Activated CD4-positive, CD25-positive, alpha-beta regulatory T cell treated with anti-CD3 and anti-CD28 coated beads, Interleukin-2, amount 50 U/mL, for 24 hours (primary cell): Measurements from ENCODE around the gene ATP9B.

Source experiments
- ATAC-seq, 2 donors: fragments of 150-1000 bp; cut with Tn5 transposase; one replicate each; pipeline ENCODE4 v1.10.0; 2021; ENCODE audit warnings: mild to moderate bottlenecking in 1 of 2, moderate library complexity in 1 of 2

The ATP9B gene, protein sequence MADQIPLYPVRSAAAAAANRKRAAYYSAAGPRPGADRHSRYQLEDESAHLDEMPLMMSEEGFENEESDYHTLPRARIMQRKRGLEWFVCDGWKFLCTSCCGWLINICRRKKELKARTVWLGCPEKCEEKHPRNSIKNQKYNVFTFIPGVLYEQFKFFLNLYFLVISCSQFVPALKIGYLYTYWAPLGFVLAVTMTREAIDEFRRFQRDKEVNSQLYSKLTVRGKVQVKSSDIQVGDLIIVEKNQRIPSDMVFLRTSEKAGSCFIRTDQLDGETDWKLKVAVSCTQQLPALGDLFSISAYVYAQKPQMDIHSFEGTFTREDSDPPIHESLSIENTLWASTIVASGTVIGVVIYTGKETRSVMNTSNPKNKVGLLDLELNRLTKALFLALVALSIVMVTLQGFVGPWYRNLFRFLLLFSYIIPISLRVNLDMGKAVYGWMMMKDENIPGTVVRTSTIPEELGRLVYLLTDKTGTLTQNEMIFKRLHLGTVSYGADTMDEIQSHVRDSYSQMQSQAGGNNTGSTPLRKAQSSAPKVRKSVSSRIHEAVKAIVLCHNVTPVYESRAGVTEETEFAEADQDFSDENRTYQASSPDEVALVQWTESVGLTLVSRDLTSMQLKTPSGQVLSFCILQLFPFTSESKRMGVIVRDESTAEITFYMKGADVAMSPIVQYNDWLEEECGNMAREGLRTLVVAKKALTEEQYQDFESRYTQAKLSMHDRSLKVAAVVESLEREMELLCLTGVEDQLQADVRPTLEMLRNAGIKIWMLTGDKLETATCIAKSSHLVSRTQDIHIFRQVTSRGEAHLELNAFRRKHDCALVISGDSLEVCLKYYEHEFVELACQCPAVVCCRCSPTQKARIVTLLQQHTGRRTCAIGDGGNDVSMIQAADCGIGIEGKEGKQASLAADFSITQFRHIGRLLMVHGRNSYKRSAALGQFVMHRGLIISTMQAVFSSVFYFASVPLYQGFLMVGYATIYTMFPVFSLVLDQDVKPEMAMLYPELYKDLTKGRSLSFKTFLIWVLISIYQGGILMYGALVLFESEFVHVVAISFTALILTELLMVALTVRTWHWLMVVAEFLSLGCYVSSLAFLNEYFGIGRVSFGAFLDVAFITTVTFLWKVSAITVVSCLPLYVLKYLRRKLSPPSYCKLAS

GRCh38 chr18:79068937-79069716 is at the start of gene ATP9B:
Gene ATP9B (plus strand): TSS chr18:79069394. CDS start chr18:79069411, 17 bp downstream.
- peak; percentile 86 to 88 for ATAC-seq

GRCh38 chr18:79019881-79020280 is 49.3 kb upstream of the ATP9B start:
- no peak for ATAC-seq

DNA sequence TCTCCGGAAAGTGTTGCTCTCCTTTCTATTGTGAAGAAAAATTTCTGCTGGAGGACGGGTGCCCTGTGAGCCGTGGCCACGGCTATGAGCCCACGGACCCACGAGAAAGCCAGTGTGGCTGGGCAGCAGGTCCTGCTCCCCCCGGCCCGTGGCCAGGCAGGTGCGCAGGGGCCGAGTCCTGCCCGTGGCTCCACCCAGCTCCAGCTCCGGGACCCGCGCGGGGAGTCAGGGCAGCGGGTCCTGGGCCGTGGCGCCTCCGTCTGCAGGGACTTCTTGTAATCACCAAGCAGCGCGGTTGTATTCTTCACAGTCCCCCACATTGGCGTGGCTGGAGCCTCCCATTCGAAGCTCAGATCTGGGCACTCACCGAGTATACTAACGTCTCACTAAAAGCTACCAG is 46.6 kb upstream of the ATP9B start:
- ATAC-seq, result no peak

DNA sequence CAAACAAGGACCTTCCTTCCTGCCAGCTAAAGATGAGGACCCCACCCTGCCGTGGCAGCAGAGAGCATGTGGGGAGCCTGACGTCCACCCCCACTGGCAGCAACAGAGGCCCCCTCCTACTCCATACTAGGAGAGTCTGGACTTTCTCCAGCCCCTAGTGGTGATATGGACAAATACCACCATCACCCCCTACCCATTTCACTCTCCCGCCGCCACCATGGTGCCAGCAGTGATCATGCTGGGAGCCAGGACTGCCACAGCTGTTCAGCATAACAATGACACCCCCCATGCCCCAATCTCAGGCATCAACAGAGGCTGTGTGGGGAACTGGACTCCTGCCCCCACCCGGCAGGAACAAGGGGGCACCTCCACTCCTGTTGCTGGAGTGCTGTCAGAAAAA is 42.7 kb upstream of the ATP9B start:
- ATAC-seq, result no peak

- no peak for ATAC-seq
Measured at GRCh38 chr18:79030680-79031079, 38.5 kb upstream of the ATP9B start.

GRCh38 chr18:79042276-79042675 is 26.9 kb upstream of the ATP9B start:
- ATAC-seq, result no peak

- no peak for ATAC-seq
Measured at GRCh38 chr18:79043288-79043687, 25.9 kb upstream of the ATP9B start.

GRCh38 chr18:79046522-79046921 is 22.7 kb upstream of the ATP9B start:
- ATAC-seq, result no peak

DNA sequence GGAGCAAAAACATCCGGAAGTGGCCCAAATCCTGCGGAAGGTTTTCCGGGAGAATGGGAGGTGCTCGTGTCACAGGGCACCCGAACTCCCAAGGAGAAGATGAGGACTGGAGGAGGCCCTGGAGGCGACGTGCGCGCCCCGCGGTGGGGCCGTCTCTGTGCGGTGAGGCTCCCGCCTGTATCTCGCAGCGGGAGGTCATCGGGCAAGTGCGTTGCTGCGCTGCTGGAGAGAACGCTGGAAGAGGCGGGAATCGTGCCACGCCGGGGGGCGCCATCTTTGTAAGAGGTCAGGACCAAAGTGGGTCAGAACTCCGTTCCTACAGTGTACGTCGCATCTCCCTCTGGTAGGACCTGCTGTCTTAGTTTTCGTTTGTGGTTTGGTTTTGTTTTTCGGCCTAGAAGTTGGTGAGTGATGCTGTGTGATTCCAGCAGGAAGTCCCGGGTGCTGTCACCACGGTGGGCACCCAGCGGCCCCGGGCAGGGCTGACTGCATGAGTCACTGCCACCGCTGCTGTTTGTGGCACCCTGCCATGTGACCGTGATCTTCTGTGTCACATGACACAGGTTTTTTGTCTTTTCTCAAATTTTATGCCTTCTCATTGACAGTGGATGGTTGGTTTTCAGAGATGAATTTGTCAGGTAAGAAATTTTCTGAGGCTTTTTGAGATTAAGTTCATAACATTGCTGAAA is 21.5 kb upstream of the ATP9B start:
- no peak for ATAC-seq

GRCh38 chr18:79048245-79048632 is 21.0 kb upstream of the ATP9B start:
- ATAC-seq, result no peak

- no peak for ATAC-seq
Measured at GRCh38 chr18:79049506-79049905, 19.7 kb upstream of the ATP9B start.

GRCh38 chr18:79050005-79050404 is 19.2 kb upstream of the ATP9B start:
- no peak for ATAC-seq

DNA sequence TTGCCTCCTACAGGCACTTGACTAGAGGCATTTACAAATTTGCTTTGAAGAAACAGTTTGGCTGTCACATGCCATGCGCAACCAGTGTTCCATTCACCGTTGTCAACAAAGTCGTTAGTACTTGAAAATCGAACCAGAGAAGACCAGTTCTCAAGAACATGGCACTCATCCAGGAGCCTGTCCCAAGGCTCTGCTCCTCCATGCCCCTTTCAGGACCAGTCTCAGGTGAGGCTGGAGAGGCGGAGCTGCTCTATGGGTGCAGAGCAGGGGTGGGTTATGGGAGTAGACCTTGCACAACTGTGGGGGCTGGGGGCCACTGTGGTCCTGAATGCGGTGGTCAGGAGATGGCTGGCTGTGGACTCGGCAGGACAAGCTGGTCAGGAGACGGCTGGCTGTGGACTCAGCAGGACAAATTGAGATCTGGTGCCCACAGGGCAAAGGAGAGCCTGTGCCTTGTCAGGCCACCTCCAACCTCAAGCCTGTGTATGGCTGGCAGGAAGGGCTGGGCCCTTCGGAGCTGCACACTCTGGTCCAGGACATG is 12.3 kb upstream of the ATP9B start:
- no peak for ATAC-seq

- no peak for ATAC-seq
Measured at GRCh38 chr18:79058007-79058406, 11.2 kb upstream of the ATP9B start.

- ATAC-seq, result no peak
Measured at GRCh38 chr18:79062806-79063205, 6.4 kb upstream of the ATP9B start.

DNA sequence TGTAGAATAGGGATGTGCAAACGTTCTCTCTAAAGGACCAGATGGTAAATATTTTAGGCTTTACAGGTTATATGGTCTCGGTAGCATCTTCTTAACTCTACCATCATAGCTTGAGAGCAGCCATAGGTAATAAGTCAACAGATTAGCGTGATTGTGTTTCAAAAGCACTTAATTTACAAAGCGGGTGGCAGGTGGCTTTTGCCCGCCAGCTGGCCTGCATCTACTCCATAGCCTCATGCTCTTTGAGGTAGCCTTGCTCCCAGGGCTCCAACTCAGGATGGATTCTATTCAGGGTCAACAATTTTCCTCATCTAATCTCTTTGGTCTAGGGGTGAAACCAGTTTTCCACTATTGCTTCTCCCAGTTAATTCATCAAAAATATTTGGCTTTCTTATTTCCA is 5.0 kb upstream of the ATP9B start:
- ATAC-seq, result no peak

GRCh38 chr18:79065802-79066201 is 3.4 kb upstream of the ATP9B start:
- ATAC-seq, result no peak

- ATAC-seq, result no peak
Measured at GRCh38 chr18:79067611-79068010, 1.6 kb upstream of the ATP9B start.

- peak; percentile 34 to 44 for ATAC-seq
Measured at GRCh38 chr18:79068341-79068936, 755 bp upstream of the ATP9B start.

DNA sequence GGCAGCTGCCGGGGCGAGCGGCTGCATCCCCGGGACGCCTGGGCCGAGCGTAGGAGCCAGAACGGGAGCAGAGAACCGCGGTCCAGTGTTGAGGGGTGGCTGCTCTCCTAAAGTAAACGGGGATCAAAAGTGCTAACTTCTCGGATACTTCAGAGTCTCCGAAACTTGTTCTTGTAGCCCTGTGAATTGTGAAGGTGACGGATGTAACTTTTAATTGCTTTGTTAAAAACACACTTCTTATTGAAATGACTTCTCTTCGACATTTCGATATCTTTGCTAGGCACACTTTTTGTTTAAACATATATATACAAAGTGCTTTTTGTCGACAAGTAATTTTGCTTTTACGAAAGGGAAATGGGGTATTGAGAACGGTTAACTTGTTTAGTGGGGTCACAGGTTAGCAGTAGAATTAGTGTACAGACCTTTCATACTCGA is 540 bp downstream of the ATP9B start:
- ATAC-seq, result no peak

- ATAC-seq, result no peak
Measured at GRCh38 chr18:79070486-79070885, 1.3 kb downstream of the ATP9B start.
